ENCODE measurements around the gene SMKR1.
"Not testable (repeated sequence)": the region's sequence is repeated elsewhere in the genome, so short reads cannot be mapped to it uniquely, and the experiment has no call there.

SMKR1 gene

DNA sequence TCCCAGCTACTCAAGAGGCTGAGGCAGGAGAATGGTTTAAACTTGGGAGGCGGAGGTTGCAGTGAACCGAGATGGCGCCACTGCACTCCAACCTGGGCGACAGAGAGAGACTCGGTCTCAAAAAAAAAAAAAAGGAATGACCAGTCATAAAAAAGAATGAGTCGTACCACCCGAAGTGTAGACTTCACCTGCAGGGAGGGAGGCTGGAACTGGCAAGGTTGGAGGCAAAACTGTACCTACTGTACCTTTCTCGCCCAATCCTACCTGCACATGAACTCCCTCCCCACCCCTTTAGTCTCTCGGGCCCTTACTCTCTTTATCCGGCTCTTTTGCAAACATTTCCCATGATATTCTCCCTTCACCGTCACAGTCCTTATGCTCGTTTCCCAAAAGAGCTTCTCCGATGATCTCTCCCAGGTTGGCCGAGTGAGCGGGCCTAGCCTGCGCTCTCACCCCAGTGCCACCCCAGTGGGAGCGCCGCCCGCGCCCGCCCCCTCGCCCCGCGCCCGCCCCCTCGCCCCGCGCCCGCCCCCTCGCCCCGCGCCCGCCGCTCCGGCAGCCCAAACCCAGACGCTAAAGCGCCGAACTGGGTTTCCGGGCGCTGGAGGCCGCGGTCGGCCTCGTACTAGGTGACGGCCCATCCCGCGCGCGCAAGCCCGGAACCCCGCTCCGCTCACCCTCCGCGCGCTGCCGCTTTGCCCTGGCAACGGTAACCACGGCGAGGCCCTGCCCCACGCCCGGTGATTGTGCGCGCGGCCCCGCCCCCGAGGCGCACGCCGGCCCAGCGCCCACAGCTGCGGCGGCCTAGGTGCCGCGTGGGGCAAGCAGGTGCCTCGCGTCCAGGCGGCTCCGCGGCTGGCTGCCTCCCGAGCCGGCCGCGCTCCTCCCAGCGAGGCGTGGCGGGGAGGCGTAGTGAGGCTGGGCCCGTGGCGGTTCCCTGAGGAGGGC is at the start of gene SMKR1:
Gene SMKR1 (plus strand): TSS at position 772 of the 948 bp plus-strand sequence. CDS start 294 bp downstream, outside the sequence.
- peak; percentile 97 for DNase-seq (ENCODE audit: low spot score)

DNA sequence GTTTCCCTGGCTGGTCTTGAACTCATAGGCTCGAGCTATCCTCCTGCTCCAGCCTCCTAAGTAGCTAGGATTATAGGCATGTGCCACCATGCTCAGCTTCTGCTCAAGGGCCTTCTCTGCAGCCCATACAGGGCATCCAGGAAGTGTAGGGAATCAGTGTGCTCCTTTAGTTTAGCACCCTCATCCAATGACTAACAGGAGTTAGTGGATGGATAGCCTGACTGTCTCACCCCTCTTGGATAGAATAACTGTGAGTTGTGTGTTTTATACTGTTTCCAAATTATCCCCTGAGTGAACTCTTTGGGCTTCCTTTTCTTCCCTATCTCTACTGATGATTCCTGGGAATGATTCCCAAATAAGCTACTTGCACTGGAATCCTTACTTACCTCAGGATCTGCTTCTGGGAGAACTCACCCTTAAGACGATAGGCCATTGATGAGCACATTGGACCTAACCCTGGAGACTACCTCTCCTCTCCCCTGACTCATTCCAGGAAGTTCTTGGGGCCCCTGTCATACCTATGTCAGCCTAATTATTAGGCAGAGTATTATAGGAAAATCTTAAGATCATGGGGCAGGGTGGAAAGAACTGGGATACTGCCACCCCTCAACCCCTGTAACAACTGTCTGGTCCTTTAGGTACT is 49.6 kb upstream of the SMKR1 start:
- no peak for DNase-seq (ENCODE audit: low spot score)

DNA sequence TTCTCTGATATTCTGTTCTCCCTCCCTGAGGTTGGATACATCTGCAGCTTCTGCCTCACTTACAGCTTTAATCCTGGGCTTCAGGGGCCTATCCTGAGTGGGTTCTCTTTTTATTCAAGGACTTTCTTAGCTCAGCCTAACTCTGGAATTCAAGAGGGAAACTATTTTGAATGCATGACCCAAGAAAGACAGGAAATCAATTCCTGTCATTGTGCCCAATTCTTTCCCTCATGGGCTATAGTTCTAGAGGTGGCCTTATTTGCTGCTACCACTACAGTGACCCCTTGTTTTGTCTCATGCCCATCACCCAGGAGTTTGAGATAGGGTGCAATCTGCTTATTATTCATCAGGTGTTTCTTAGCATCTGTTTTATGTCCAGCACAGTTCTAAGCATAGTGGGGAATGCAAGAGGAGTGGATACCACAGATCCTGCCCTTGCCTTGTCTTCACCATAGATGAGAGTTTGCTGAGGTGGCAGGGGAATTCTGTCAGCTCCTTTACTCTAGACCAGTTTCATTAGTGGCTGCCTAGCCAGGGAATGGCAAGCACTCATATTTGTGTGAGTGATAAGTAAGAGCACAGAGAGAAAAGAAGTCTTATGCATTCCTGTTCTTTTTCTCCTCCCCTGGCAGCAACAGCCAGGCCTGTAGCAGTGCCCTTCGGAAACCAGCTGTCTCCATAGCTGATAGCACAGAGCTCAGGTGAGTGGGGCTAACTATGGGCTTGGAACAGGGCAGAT is 48.7 kb upstream of the SMKR1 start:
- DNase-seq (ENCODE audit: low spot score), result no peak

DNA sequence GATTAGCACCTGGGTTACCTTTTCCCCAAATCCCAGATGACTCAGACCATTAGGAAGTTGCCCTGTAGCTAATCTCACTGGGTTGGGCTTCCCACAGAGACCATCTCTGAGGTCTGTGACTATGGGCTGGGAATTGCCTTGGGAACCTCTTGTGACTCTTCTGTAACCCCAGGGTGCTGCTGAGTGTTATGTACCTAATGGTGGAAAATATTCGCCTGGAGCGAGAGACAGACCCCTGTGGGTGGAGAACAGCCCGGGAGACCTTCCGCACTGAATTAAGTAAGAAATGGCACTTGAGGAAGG is 48.1 kb upstream of the SMKR1 start:
- no peak for DNase-seq (ENCODE audit: low spot score)

DNA sequence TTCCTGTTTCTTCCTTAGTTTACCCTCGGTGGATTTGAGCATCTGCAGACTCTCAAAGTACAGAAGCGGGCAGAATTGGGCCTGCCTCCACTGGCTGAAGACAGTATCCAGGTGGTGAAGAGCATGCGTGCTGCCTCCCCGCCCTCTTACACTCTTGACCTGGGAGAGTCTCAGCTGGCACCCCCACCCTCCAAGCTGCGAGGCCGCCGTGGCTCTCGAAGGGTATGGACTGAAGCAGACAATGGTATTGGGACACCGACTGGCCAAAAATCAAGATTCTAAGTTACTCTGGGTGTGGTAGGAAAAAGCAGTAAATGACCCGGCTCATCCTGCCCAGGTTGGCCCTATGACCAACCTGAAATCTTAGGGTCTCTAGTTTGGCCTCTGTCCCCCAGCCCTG is 45.9 kb upstream of the SMKR1 start:
- DNase-seq (ENCODE audit: low spot score), result no peak

DNA sequence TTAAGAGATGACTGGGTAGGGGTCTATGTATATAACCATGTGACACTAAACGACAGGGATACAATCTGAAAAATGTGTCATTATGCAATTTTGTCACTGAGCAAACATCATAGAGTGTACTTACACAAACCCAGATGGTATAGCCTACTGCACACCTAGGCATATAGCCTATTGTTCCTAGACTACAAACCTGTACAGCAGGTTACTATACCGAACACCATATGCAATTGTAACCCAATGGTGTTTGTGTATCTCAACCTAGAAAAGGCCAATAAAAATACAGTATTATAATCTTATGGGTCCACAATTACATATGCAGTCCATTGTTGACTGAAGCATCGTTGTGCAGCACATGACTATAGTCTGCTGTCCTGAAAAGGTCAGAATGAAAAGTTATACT is 45.2 kb upstream of the SMKR1 start:
- no peak for DNase-seq (ENCODE audit: low spot score)

DNA sequence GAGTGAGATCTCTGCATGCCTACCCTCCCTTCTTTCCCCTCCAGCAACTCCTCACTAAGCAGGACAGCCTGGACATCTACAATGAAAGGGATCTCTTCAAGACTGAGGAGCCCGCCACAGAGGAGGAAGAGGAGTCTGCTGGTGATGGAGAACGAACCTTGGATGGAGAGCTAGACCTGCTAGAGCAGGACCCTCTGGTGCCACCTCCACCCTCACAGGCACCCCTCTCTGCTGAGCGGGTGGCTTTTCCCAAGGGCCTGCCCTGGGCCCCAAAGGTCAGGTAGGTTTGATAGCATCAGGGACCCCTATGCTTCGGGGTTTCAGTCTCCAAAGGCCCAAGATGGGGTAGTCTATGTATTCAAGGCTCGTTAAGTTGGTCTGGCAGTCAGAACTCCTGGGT is 44.2 kb upstream of the SMKR1 start:
- no peak for DNase-seq (ENCODE audit: low spot score)

DNA sequence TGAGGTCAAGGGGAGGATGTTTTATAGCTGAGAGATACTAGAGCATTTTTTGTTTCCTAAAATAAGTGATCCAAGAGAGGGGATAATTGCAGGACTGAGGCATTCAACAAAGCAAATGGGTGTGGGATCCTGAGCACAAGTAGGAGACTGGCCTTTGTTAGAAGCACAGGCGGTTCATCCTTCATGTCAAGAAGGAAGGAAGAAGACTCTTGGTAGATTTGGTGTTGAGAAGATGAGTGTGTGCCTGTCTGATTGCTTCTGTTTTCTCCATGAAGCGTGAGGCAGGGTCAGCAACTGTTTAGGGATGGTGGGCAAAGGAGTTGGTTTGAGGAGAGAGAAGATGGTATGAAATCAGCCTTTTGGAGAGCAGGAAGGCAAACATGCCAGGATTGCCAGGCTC is 40.5 kb upstream of the SMKR1 start:
- DNase-seq (ENCODE audit: low spot score), result no peak

DNA sequence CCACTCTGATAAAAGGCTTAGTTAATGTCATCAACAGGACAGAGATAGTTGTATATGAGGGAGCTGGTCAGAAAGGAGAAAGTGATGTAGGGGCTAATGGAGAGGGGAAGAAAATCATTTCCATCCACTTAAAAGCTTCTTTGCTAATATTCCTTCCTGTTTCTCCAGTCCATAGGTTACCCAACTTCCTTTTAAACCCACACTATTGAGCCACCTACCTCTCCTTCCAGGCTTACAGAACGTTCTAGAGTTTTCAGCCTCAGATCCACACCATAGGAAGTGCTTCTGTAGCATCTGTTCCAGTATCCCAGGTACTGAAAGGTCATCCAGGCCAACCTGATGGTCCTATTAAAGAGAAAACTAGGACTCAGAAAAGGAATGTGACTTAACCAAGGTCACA is 39.9 kb upstream of the SMKR1 start:
- no peak for DNase-seq (ENCODE audit: low spot score)

DNA sequence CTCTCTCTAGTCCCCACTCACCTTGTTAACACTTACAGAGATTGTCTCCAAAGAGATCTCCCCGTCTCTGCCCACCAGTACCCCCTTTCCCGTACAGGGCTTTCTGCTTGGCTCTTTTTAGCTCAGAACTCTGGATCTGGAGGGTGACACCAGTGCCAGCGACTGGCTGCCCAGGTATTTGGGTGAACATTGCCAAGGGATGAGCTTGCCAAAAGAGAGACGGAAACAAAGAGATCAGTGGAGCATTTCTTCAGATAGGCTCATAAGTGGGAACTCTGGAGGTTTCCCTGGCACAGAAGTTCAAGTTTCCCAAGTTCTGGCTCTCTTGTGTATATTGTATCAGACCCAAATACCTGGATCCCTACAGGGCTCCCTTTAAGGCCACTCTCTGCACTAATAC is 38.1 kb upstream of the SMKR1 start:
- no peak for DNase-seq (ENCODE audit: low spot score)

DNA sequence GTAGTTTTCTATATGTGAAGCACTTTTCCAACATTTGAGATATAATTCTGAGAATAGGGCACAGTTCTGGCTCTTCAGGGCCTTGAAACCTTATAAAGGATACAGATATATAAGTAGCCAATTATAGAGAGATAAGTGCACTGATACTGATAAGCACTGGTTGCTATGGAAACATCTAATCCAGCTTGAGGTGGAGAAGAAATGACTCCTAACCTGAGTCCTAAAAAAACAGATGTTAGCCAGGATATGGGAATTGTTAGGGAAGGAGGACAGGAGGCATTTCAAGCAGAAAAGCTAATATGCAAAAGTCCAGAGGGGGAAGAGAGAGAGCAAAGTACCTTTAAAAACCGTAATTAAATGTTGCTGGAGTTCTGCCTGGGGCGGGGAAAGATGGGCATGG is 37.3 kb upstream of the SMKR1 start:
- no peak for DNase-seq (ENCODE audit: low spot score)

DNA sequence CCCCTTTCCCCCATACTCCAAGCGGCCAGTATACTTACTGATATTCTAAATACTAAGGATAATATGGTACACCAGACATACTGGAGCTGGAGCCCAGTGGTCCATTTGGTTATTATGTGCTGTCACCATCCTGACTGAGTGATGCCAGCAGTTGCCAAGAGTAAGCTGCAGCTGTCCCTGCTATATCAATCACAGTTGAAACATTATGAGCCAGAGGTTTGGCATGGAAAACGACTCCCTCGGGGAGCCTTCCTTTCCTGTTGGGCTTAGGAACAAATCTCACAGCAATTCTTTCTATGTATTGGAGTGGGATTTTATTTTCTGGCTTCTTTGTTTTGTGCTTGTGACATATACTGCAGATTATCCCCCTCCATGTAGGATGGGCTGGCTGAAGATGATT is 35.5 kb upstream of the SMKR1 start:
- DNase-seq (ENCODE audit: low spot score), result no peak

DNA sequence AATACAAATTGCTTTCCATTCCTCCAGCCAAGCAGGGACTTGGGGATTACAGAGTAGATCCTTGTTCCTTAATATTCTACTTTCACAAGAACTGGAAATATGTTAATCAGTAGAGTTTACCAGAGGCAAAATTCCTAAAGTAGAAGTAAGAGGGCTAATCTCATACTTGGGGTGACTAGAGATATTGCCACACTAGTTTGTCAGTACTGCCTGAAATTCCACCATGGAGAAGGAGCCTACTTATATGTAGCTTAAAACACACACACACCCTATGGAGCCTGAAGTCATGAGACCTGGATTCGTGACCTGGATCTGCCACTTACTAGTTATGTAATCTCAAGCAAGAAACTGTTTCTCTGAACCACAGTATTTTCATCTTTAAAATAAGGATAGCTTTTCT is 34.2 kb upstream of the SMKR1 start:
- no peak for DNase-seq (ENCODE audit: low spot score)

DNA sequence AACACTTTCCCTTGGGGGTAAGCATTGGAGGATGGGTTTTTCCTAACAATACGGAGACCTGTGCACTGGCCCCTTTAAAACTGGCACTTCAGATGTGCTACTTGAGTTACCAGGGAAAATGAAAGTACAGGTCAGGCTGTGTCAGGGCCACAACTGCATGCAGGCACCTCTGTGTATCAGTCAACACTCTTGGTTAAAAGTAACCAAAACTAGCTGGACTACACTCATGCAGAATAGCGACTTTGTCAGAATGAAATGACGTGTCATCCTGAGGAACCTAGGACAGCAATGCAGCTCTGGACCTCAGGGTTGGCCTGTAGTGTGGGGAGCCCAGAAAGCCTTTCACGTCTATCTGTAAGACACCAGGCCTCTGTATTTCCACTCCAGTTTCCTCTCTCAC is 33.8 kb upstream of the SMKR1 start:
- no peak for DNase-seq (ENCODE audit: low spot score)

DNA sequence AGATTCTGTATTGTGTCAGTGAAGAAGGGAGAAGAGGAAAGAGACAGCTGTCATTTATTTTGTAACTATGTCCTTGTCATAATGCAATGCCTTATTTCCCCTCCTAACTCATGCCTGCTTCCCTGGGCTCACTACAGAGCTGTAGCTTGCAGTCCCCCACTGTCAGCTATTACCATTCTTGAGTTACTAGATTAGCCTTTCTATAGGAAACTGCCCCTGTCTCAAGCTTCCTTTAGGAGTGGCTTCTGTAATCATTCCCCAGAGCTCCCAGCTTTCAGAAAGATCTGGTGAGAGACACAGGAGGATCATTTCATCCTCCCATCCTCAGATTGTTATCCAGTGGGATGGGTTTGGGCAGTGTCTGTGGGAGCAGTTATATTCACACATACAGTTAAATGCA is 32.4 kb upstream of the SMKR1 start:
- DNase-seq (ENCODE audit: low spot score), result no peak

DNA sequence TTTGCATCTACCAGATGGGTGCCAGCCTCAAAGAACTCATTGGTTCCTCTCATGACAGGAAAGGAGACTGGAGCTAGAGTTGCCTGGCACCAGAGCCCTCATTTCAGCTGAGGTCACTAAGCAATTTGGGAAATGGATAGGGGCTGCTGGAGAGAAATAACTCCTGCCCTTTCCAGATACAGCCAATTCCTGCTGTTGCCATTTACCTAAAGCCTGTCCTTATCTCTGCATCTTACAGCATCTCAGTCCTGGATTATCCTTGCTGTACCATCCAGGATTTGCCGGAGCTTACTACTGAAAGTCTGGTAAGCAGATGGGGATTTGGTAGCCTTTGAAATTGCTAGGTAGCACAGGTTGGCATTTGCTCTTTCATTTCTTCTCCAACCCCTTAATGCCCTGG is 31.9 kb upstream of the SMKR1 start:
- no peak for DNase-seq (ENCODE audit: low spot score)

DNA sequence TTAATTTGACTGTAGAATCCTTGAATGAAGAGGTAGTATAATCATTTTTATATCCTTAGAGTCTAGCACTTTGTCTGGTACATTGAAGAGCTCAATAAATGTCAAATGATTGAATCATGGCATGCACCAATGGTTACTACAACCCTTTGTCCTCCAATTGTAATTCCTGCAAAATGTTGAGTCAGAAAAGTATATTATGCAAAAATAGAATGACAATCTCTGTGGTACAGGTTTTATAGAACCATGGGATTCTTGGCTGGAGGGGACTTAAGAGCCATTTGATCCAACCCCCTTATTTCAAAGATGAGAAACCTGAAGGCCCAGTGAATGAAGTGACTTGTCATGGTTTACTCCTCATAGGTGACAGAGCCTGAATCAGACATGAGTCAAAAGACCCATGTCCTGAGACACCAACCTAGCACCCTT is 30.9 kb upstream of the SMKR1 start:
- no peak for DNase-seq (ENCODE audit: low spot score)

DNA sequence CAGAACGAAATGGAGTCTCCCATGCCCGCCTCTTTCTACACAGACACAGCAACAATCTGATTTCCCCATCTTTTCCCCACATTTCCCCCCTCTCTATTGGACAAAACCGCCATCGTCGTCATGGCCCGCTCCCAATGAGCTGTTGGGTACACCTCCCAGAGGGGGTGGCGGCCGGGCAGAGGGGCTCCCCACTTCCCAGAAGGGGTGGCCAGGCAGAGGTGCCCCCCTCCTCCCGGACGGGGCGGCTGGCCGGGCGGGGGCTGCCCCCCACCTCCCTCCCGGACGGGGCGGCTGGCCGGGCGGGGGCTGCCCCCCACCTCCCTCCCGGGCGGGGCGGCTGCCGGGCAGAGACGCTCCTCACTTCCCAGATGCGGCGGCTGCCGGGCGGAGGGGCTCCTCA is 26.4 kb upstream of the SMKR1 start:
- DNase-seq (ENCODE audit: low spot score), result not testable (repeated sequence)

DNA sequence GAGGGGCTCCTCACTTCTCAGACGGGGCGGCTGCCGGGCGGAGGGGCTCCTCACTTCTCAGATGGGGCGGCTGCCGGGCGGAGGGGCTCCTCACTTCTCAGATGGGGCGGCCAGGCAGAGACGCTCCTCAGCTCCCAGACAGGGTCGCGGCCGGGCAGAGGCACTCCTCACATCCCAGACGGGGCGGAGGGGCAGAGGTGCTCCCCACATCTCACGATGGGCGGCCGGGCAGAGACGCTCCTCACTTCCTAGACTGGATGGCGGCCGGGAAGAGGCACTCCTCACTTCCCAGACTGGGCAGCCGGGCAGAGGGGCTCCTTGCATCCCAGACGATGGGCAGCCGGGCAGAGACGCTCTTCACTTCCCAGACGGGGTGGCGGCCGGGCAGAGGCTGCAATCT is 25.9 kb upstream of the SMKR1 start:
- not testable (repeated sequence) for DNase-seq (ENCODE audit: low spot score)

DNA sequence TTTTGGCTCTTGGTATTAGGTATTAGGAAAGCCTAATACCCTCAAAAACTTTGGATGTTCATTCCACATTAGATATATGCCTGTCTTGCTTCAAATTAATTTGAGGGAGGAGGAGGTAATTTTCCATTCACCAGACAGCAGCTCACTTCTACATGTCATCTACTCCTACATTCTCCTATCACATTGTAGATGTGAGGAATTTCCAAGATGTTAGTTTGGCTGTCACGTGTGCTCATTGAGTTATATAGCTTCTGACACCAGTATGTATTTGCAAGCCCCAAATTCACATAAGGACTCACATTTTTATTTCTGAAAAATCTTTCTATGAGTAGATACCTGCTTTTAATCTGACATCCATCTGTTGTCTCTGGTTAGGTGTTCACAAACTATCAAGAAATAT is 22.5 kb upstream of the SMKR1 start:
- DNase-seq (ENCODE audit: low spot score), result no peak

DNA sequence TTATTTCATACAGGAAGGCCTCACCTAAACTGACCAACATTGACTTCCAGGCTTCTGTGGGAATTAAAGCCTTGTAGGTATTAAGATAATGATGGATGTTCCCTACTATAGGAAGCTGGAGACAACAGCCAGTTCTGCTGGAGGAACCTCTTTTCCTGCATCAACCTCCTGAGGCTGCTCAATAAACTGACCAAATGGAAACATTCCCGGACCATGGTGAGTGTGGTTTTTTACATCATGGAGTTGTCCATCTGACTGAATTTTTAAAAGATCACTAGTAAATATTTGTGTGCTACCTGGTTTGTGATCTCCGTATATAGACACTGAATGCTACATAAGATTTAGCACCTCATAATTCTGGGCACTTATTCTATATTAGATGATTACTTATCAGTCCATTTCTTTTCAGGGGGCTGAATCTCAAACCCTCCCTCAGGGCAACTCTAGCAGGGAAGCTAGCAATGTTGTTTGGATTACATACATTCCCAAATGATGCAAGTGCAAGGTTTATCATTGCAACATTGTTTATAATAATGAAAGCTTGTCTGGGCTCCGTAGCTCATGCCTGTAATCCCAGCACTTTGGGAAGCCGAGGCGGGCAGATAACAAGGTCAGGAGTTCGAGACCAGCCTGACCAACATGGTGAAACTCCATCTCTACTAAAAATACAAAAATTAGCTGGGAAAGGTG is 21.5 kb upstream of the SMKR1 start:
- DNase-seq (ENCODE audit: low spot score), result no peak

DNA sequence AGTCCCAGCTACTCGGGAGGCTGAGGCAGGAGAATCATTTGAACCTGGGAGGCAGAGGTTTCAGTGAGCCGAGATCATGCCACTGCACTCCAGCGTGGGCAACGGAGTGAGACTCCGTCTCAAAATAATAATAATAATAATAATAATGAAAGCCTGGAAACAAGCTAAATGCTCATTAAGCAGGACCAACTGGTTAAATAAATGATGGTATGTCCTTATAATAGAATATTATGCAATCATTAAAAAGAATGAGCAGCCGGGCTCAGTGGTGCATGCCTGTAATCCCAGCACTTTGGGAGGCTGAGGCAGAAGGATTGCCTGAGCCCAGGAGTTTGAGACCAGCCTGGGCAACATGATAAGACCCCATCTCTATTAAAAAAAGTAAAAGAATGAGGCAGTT is 21.0 kb upstream of the SMKR1 start:
- not testable (repeated sequence) for DNase-seq (ENCODE audit: low spot score)

Data from NAMALWA (cell line).